Esophagus squamous epithelium (tissue), 5 donors: ENCODE results near the gene LDB3. TPM values are rescaled to one million over a fixed set of nuclear protein-coding genes. Genes with fewer than 3 reads are reported as not detected.

Source experiments
- DNase-seq: peaks from one replicate; lab custom pipeline; 2025; lab: John Stamatoyannopoulos, UW
- H3K27ac ChIP-seq, 4 donors: fragments of 200-600 bp; sonication (generic); one replicate each; pipeline ENCODE4 v1.5.1; 2016 to 2019; ENCODE audit warnings: mild to moderate bottlenecking in 1 of 4
- H3K27me3 ChIP-seq, 4 donors: fragments of 200-600 bp; sonication (generic); 1 replicate in 3 of 4; 2 replicates in 1 of 4; pipeline versions ENCODE4 v1.5.1 to v1.6.0; 2017 to 2021; ENCODE audit warnings: antibody characterized with exemption in 1 of 4
- H3K36me3 ChIP-seq, 3 donors: fragments of 200-600 bp; sonication (generic); one replicate each; pipeline ENCODE4 v1.5.1; 2016 to 2019
- H3K4me1 ChIP-seq, 3 donors: fragments of 200-600 bp; sonication (generic); one replicate each; pipeline ENCODE4 v1.5.1; 2017 to 2019
- H3K4me3 ChIP-seq, 4 donors: fragments of 200-600 bp; sonication (generic); 1 replicate in 3 of 4; 2 replicates in 1 of 4; pipeline ENCODE4 v1.5.1; 2016 to 2019; ENCODE audit warnings: mild to moderate bottlenecking in 2 of 4, moderate library complexity in 1 of 4
- H3K9me3 ChIP-seq, 3 donors: fragments of 200-600 bp; sonication (generic); one replicate each; pipeline ENCODE4 v1.5.1; 2016 to 2019
- CTCF ChIP-seq, 6 experiments: fragments of 450-650 bp in 4 of 6; fragments of 200-600 bp in 2 of 6; sonication (generic) in 2 of 6; IDR thresholded peaks; one replicate each; pipeline ENCODE4 v1.5.1; 2016 to 2019; ENCODE audit warnings: antibody characterized with exemption in 6 of 6, mild to moderate bottlenecking in 4 of 6, moderate library complexity in 4 of 6
- POLR2A ChIP-seq, 4 donors: fragments of 450-650 bp; IDR thresholded peaks; one replicate each; pipeline ENCODE4 v1.6.1; 2017; ENCODE audit warnings: antibody characterized with exemption in 4 of 4, mild to moderate bottlenecking in 4 of 4, moderate library complexity in 3 of 4
- WGBS, 2 donors: methylation state at CpG; one replicate each; pipeline ENCODE4 v1.1.5; 2018; 5-methylcytosine and 5-hydroxymethylcytosine counted together
- intact Hi-C: fragments of 100-400 bp; cut with DNase I; formaldehyde crosslinking; loops from one replicate; pipeline ENCODE4 v1.15.0; 2022
- total RNA-seq, 4 donors: library from RNA; depleted of rRNA; stranded (reverse); fragments of >200 nt; gene quantifications; one replicate each; pipeline ENCODE4 v1.1.0, GENCODE V29; 2016
- donor health status: DM: yes; HTN: yes; CAD: no.

The LDB3 gene
- total RNA-seq, 4 donors from 2014 or later, result 0.09 to 3.4 (median 0.35) TPM

GRCh38 chr10:86671985-86672710, 3.8 kb downstream of the LDB3 start:
- Histone ChIP-seq H3K36me3 (no peaks in the 10 kb centered on the region), H3K27ac (peak overlapping the region in 3 of 4 donors; percentile 82 to 90 (median 85)), H3K9me3 (no peaks in the 10 kb centered on the region), H3K4me1 (peaks cover 0 to 47% (median 12%) of the 10 kb centered on the region in 3 donors), H3K4me3 (no peak overlapping the region), H3K27me3 (peaks cover 0 to 26% (median 0%) of the 10 kb centered on the region in 4 donors)
- WGBS, 2 donors, result 74 to 83% methylated on average over 2 to 4 of the region's 12 CpGs
- no peak for TF ChIP-seq POLR2A (IDR thresholded peaks at IDR 0.05)
- no peak for TF ChIP-seq CTCF (IDR thresholded peaks at IDR 0.05)
- DNase-seq, result no peak
- intact Hi-C loops, result no loop called here

GRCh38 chr10:86673216-86673826, 5.0 kb downstream of the LDB3 start:
- intact Hi-C loops, result no loop called here
- DNase-seq, result no peak
- Histone ChIP-seq H3K36me3 (no peaks in the 10 kb centered on the region), H3K27me3 (peaks cover 0 to 21% (median 0%) of the 10 kb centered on the region in 4 donors), H3K9me3 (no peaks in the 10 kb centered on the region), H3K4me1 (peaks cover 0 to 40% (median 12%) of the 10 kb centered on the region in 3 donors), H3K4me3 (no peak overlapping the region), H3K27ac (peak overlapping the region; percentile 5 to 90 (median 72))
- TF ChIP-seq CTCF (IDR thresholded peaks at IDR 0.05) (no peak), POLR2A (IDR thresholded peaks at IDR 0.05) (no peak)
- 59 to 85% methylated on average over 6 of the region's 6 CpGs for WGBS, 2 donors

- Histone ChIP-seq H3K27ac (peak overlapping the region in 3 of 4 donors; percentile 58 to 90 (median 85)), H3K36me3 (no peaks in the 10 kb centered on the region), H3K4me3 (no peak overlapping the region), H3K9me3 (no peaks in the 10 kb centered on the region), H3K4me1 (peaks cover 0 to 40% (median 12%) of the 10 kb centered on the region in 3 donors), H3K27me3 (peaks cover 0 to 21% (median 0%) of the 10 kb centered on the region in 4 donors)
- 6 to 24% methylated on average over 3 to 7 of the region's 11 CpGs for WGBS, 2 donors
- TF ChIP-seq CTCF (IDR thresholded peaks at IDR 0.05) (no peak), POLR2A (IDR thresholded peaks at IDR 0.05) (no peak)
- intact Hi-C loops, result no loop called here
- DNase-seq, result no peak
Observed at GRCh38 chr10:86673827-86674581, 5.7 kb downstream of the LDB3 start.

GRCh38 chr10:86674912-86675311, 6.6 kb downstream of the LDB3 start:
- 83 to 100% methylated on average over 1 to 2 of the region's 3 CpGs for WGBS, 2 donors
- H3K27ac ChIP-seq, result peak overlapping the region in 2 of 4 donors; percentile 58 to 85

More at GRCh38 chr10:86674912-86675311, 6.6 kb downstream of the LDB3 start:
- no peaks in the 10 kb centered on the region for H3K36me3 ChIP-seq
- H3K9me3 ChIP-seq, result no peaks in the 10 kb centered on the region
- no peak for DNase-seq
- H3K4me3 ChIP-seq, result no peak overlapping the region
- H3K27me3 ChIP-seq, result peaks cover 0 to 20% (median 0%) of the 10 kb centered on the region in 4 donors
- H3K4me1 ChIP-seq, result peaks cover 0 to 45% (median 12%) of the 10 kb centered on the region in 3 donors
- intact Hi-C loops, result no loop called here
- no peak for TF ChIP-seq POLR2A (IDR thresholded peaks at IDR 0.05)
- TF ChIP-seq CTCF (IDR thresholded peaks at IDR 0.05), result no peak
